Gastroesophageal sphincter (tissue), 4 donors: ENCODE results near the gene PXK. TPM values are rescaled to one million over a fixed set of nuclear protein-coding genes. Genes with fewer than 3 reads are reported as not detected.

Experiments
- ATAC-seq: fragments of 150-250 bp; one replicate; pipeline ENCODE4 v1.9.1; 2016; ENCODE audit warnings: mild to moderate bottlenecking, moderate library complexity
- H3K27ac ChIP-seq, 4 donors: fragments of 200-600 bp; sonication (generic) in 3 of 4; 1 replicate in 3 of 4; 2 replicates in 1 of 4; pipeline ENCODE4 v1.5.1; 2016 to 2019
- H3K27me3 ChIP-seq: fragments of 200-600 bp; sonication (generic); one replicate; pipeline ENCODE4 v1.5.1; 2019
- H3K36me3 ChIP-seq, 2 donors: fragments of 200-600 bp; sonication (generic); one replicate each; pipeline ENCODE4 v1.5.1; 2019; ENCODE audit warnings: control low read depth in 1 of 2
- H3K4me1 ChIP-seq, 3 donors: fragments of 200-600 bp; sonication (generic); 1 replicate in 2 of 3; 2 replicates in 1 of 3; pipeline ENCODE4 v1.5.1; 2016 to 2019; ENCODE audit warnings: control low read depth in 2 of 3
- H3K4me3 ChIP-seq, 2 donors: fragments of 200-600 bp; sonication (generic); one replicate each; pipeline ENCODE4 v1.5.1; 2019; ENCODE audit warnings: mild to moderate bottlenecking in 1 of 2, moderate library complexity in 1 of 2
- H3K9me3 ChIP-seq, 3 donors: fragments of 200-600 bp; sonication (generic); one replicate each; pipeline ENCODE4 v1.5.1; 2017 to 2019; ENCODE audit warnings: control low read depth in 2 of 3
- EP300 ChIP-seq: sonication (generic); formaldehyde crosslinking; IDR thresholded peaks from one replicate; pipeline ENCODE4 v1.6.1; 2017; ENCODE audit warnings: antibody characterized with exemption, mild to moderate bottlenecking
- POLR2A ChIP-seq, 2 donors: fragments of 450-650 bp; IDR thresholded peaks; one replicate each; pipeline ENCODE4 v1.6.1; 2017; ENCODE audit warnings: antibody characterized with exemption in 2 of 2, mild to moderate bottlenecking in 2 of 2, moderate library complexity in 1 of 2
- POLR2AphosphoS5 ChIP-seq: sonication (generic); formaldehyde crosslinking; IDR thresholded peaks from one replicate; pipeline ENCODE4 v1.6.1; 2017; ENCODE audit warnings: antibody characterized with exemption
- WGBS, 2 donors: methylation state at CpG; one replicate each; pipeline ENCODE4 v1.1.5; 2018; ENCODE audit warnings: low coverage in 1 of 2; 5-methylcytosine and 5-hydroxymethylcytosine counted together
- total RNA-seq, 4 donors: library from RNA; depleted of rRNA; stranded (reverse); fragments of >200 nt; gene quantifications; one replicate each; pipeline ENCODE4 v1.1.0, GENCODE V29; 2016
- TF ChIP-seq, protein P1 (sequence below), 4 experiments: fragments of 200-600 bp in 2 of 4; fragments of 450-650 bp in 2 of 4; sonication (generic) in 1 of 4; IDR thresholded peaks; one replicate each; pipeline ENCODE4 v1.5.1; 2017 to 2019; ENCODE audit warnings: antibody characterized with exemption in 4 of 4, mild to moderate bottlenecking in 2 of 4, moderate library complexity in 2 of 4

Gene PXK
- total RNA-seq, 4 donors from 2014 or later = 29.3 to 41.0 (median 34.4) TPM

DNA sequence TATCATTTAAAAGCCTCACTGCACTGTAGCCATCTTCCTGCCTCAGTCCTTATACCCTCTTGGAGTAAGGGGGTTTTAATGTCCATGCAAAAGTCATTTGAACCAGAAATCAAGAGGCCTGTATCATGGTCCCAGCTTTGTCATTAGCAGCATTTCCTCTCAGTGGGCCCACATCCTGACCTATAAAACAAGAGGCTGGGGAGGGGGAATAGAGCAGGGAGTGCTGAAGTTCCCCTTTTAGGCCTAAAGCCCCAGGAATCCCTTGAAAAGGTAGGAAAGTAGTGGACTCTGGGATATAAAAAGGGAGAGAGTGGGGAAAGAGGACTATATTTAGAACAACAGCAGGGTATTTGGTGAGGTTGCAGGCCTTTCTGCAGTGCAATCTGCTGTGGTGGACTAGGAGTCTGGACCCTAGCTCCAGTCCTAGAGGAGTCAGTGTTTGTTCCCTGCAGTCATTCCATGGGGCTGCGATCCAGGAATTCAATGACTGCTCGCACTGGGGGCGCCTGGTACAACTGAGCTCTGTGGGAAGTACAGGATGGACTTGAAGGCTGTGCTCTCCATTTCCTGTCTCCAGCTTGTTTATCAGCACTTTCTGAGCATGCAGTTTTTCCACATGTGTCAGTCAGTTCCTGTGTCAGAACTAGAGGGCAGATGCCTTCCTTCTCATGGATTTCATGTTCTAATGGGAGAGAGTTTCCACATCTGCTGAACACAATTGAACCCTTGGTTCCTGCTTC lies 54.1 kb downstream of the PXK start:
- no peaks in the 10 kb centered on the region for H3K27me3 ChIP-seq
- H3K4me3 ChIP-seq = no peak overlapping the region
- H3K4me1 ChIP-seq = peaks cover 11 to 69% (median 22%) of the 10 kb centered on the region in 3 donors
- H3K9me3 ChIP-seq = no peaks in the 10 kb centered on the region
- no peak for TF ChIP-seq EP300
- TF ChIP-seq POLR2A (IDR thresholded peaks at IDR 0.05) = no peak
- TF ChIP-seq, protein P1, sequence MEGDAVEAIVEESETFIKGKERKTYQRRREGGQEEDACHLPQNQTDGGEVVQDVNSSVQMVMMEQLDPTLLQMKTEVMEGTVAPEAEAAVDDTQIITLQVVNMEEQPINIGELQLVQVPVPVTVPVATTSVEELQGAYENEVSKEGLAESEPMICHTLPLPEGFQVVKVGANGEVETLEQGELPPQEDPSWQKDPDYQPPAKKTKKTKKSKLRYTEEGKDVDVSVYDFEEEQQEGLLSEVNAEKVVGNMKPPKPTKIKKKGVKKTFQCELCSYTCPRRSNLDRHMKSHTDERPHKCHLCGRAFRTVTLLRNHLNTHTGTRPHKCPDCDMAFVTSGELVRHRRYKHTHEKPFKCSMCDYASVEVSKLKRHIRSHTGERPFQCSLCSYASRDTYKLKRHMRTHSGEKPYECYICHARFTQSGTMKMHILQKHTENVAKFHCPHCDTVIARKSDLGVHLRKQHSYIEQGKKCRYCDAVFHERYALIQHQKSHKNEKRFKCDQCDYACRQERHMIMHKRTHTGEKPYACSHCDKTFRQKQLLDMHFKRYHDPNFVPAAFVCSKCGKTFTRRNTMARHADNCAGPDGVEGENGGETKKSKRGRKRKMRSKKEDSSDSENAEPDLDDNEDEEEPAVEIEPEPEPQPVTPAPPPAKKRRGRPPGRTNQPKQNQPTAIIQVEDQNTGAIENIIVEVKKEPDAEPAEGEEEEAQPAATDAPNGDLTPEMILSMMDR (IDR thresholded peaks at IDR 0.05) = no peak
- no peak for TF ChIP-seq POLR2AphosphoS5
- peak overlapping the region; percentile 8 to 76 (median 71) for H3K27ac ChIP-seq
- peaks cover 0 to 15% of the 10 kb centered on the region in 2 donors for H3K36me3 ChIP-seq
- WGBS, 2 donors = 40 to 74% methylated on average over 1 to 3 of the region's 3 CpGs
- ATAC-seq = peak; percentile 65

DNA sequence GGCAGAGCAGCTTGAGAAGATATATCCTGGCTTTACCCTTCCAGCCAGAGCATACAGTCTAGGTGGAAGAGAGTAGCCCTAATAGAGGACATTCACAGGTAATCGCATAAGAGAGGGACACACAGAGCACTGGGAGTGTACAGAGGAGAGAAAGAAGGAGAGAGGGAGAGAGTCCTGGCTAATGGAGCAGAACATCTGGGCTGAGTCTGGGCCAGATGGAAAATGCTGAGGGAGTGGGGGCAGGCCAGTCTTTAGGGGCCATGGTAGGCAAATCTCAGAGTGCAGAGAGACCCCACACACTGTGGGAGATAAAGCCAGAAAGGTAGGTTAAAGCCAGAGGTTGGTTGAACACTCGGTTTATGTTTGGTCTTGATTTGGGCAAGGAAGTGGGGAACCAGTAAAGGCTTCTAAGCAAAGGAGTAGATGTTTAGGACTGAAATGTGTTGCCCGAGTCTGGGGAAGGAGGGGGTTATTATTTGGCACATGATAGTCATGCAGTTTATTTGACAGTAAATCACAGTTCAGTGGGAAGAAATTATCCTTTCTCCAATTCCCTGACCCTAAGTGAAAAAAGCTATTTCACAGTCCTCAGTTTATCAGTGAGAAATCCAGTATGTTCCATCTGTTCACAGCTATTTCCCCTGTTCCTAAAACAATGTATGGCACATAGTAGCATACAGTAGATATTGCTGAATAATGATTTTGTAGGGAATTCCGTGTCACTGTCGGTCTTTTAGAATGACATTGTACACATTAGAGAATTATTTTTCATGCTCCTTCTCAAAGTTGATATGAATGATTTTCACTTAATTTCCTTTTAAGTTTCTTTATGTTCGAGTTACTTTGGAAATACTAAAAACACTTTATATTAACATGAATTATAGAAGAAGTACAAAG lies 55.2 kb downstream of the PXK start:
- no peak for ATAC-seq
- TF ChIP-seq POLR2A (IDR thresholded peaks at IDR 0.05) (no peak), EP300 (no peak), POLR2AphosphoS5 (no peak)
- TF ChIP-seq, protein P1 (IDR thresholded peaks at IDR 0.05) = no peak

DNA sequence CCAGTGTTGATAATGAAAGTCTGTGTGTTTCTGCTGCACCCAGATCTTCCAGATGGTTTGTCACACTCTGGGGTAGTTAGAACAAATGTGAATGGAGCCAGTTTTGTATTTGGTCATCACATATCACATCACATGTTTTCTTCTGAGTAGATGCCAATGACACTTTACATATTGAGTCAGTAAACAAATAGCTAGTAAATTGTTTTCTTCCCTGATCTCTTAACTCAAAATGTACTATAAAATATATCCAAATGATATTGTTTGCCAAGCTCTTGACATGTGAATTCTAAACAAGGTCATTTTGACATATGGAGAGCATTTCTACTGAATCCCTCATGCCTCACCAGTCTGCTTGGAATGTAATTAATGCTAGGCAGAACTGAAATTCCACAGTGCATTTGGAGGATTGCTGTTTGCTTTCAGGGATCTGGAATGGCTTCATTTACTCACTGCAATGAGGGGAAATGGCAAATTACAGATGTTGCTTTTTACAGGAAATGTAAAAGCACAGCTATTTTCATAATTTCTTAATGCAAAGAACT lies 55.9 kb downstream of the PXK start:
- Histone ChIP-seq H3K36me3 (peaks cover 0 to 8% of the 10 kb centered on the region in 2 donors), H3K27me3 (no peaks in the 10 kb centered on the region), H3K4me3 (no peak overlapping the region), H3K4me1 (peaks cover 11 to 76% (median 22%) of the 10 kb centered on the region in 3 donors), H3K9me3 (no peaks in the 10 kb centered on the region), H3K27ac (peak overlapping the region in 3 of 4 donors; percentile 70 to 76 (median 72))
- peak; percentile 55 for ATAC-seq
- TF ChIP-seq EP300 = no peak
- peak; percentile 80 for TF ChIP-seq POLR2AphosphoS5

More for the DNA sequence above, 55.2 kb downstream of the PXK start:
- peaks cover 11 to 78% (median 22%) of the 10 kb centered on the region in 3 donors for H3K4me1 ChIP-seq
- H3K9me3 ChIP-seq = no peaks in the 10 kb centered on the region
- no peaks in the 10 kb centered on the region for H3K27me3 ChIP-seq
- H3K4me3 ChIP-seq = no peak overlapping the region
- 33 to 35% methylated on average over 5 to 6 of the region's 6 CpGs for WGBS, 2 donors
- peaks cover 0 to 11% of the 10 kb centered on the region in 2 donors for H3K36me3 ChIP-seq
- peak overlapping the region; percentile 26 to 76 (median 71) for H3K27ac ChIP-seq

DNA sequence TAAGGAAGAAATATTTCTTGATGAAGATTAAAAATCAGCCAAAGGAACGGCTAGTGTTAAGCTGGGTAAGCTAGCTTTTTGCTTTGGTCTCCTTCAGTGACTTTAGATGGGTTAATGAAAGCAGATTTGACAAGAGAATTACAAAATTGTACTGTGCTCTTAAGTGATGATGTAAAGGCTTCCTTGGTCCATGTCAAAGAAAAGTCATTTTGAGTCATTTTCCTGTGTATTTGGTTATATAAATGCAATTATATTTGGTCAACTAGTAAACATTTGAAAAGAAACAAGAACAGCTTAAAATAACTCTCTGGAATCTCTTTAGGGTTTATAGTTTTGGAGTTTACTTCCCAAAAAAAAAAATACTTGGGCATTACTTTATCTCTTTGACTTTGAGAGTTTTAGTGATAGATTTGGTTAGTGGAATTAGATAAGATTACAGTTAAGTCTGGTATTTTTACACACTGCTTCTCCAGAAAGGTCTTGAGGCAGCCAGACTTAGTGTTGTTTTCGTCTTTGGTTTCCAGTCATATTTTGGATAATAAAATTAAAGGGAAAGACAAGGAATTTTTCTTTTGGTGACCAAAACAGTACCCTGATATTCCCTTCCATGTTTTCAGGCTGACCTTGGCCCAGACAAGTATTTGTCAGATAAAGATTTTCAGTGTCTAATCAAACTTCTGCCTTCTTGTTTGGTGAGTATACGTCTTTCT lies 58.6 kb downstream of the PXK start:
- peaks cover 11 to 72% (median 22%) of the 10 kb centered on the region in 3 donors for H3K4me1 ChIP-seq
- TF ChIP-seq, protein P1 (IDR thresholded peaks at IDR 0.05) = no peak
- TF ChIP-seq EP300 (no peak), POLR2A (IDR thresholded peaks at IDR 0.05) (no peak), POLR2AphosphoS5 (no peak)
- H3K27me3 ChIP-seq = no peaks in the 10 kb centered on the region
- WGBS, 2 donors = 32 to 59% methylated on average over 3 of the region's 3 CpGs
- no peaks in the 10 kb centered on the region for H3K9me3 ChIP-seq
- H3K4me3 ChIP-seq = no peak overlapping the region
- peak overlapping the region in 3 of 4 donors; percentile 9 to 46 (median 30) for H3K27ac ChIP-seq
- peaks cover 0 to 21% of the 10 kb centered on the region in 2 donors for H3K36me3 ChIP-seq
- ATAC-seq = no peak

DNA sequence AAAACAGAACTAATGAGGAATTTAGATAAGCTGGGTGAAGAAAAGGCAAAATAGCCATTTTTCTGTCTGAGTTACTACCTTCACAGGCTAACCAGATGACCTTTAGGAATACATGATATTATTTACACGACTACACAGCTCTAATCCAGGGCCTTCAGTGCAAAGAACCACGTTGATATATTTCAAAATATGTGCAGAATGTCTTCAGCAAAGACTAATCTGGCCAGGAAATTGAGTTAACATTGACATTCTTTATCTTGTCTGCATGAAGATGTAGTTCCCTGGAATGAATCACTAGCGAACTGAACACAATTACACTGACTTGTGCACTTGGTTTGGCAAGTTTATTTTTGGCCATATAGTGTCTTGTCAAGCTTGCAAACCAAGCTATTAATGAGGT lies 59.5 kb downstream of the PXK start:
- H3K9me3 ChIP-seq = no peaks in the 10 kb centered on the region
- 19 to 51% methylated on average over 3 of the region's 3 CpGs for WGBS, 2 donors
- peak overlapping the region in 3 of 4 donors; percentile 9 to 46 (median 10) for H3K27ac ChIP-seq
- peaks cover 0 to 30% of the 10 kb centered on the region in 2 donors for H3K36me3 ChIP-seq
- peaks cover 11 to 63% (median 16%) of the 10 kb centered on the region in 3 donors for H3K4me1 ChIP-seq
- H3K27me3 ChIP-seq = no peaks in the 10 kb centered on the region
- TF ChIP-seq, protein P1 (IDR thresholded peaks at IDR 0.05) = no peak
- TF ChIP-seq POLR2A (IDR thresholded peaks at IDR 0.05) = no peak
- no peak for TF ChIP-seq POLR2AphosphoS5
- no peak for TF ChIP-seq EP300
- no peak for ATAC-seq
- H3K4me3 ChIP-seq = no peak overlapping the region
